CD4-positive, alpha-beta memory T cell (primary cell): ENCODE results near the gene BDH1. TPM values are rescaled to one million over a fixed set of nuclear protein-coding genes. Genes with fewer than 3 reads are reported as not detected.

Experiments used
- CTCF ChIA-PET: fragments of 350-600 bp; sonication (Branson Sonifier 250); formaldehyde crosslinking; loops from one replicate; lab custom pipeline; 2021; ENCODE audit warnings: inconsistent platforms; ENCODE audit not compliant: partially characterized antibody; lab: Charles Lee
- POLR2A ChIA-PET: fragments of 350-600 bp; sonication (Branson Sonifier 250); formaldehyde crosslinking; loops from one replicate; lab custom pipeline; 2021; ENCODE audit not compliant: partially characterized antibody; lab: Charles Lee
- DNase-seq, 5 donors: peaks; one replicate each; pipeline versions ENCODE4 v3.0.0 to v3.0.0-alpha.2; 2020 to 2022; ENCODE audit warnings: mixed read lengths in 1 of 5
- H3K27ac ChIP-seq: one replicate; pipeline ENCODE4 v1.7.0; 2013; ENCODE audit warnings: low read depth, low read length
- H3K27me3 ChIP-seq: 2 replicates; pipeline ENCODE4 v1.7.0; 2013; ENCODE audit warnings: mild to moderate bottlenecking, low read length, moderate library complexity; ENCODE audit not compliant: insufficient read depth
- H3K36me3 ChIP-seq: 2 replicates; pipeline ENCODE4 v1.7.0; 2013; ENCODE audit warnings: mild to moderate bottlenecking, low read length, moderate library complexity; ENCODE audit not compliant: insufficient read depth
- H3K4me1 ChIP-seq: 2 replicates; pipeline ENCODE4 v1.7.0; 2013; ENCODE audit warnings: mild to moderate bottlenecking, low read length, moderate library complexity; ENCODE audit not compliant: insufficient read depth
- H3K4me3 ChIP-seq, 2 donors: one replicate each; pipeline ENCODE4 v1.7.0; 2013; ENCODE audit warnings: low read length in 2 of 2, mild to moderate bottlenecking in 1 of 2
- H3K9me3 ChIP-seq, 2 donors: one replicate each; pipeline ENCODE4 v1.7.0; 2013; ENCODE audit warnings: low read length in 2 of 2, control low read depth in 1 of 2; ENCODE audit not compliant: control insufficient read depth in 1 of 2
- H3K27ac Mint-ChIP-seq, 7 donors: one replicate each; pipeline ENCODE4 v1.8.0; 2020 to 2021; ENCODE audit warnings: mixed read lengths in 7 of 7, mild to moderate bottlenecking in 6 of 7, inconsistent platforms in 3 of 7, moderate library complexity in 3 of 7
- H3K27me3 Mint-ChIP-seq, 2 donors: one replicate each; pipeline ENCODE4 v1.8.0; 2020 to 2021; ENCODE audit warnings: mixed read lengths in 2 of 2
- H3K36me3 Mint-ChIP-seq, 2 donors: one replicate each; pipeline ENCODE4 v1.8.0; 2020 to 2021; ENCODE audit warnings: mixed read lengths in 2 of 2, inconsistent platforms in 1 of 2, mild to moderate bottlenecking in 1 of 2
- H3K4me1 Mint-ChIP-seq, 4 donors: one replicate each; pipeline ENCODE4 v1.8.0; 2020 to 2021; ENCODE audit warnings: mixed read lengths in 4 of 4, mild to moderate bottlenecking in 1 of 4
- H3K4me3 Mint-ChIP-seq, 8 donors: one replicate each; pipeline ENCODE4 v1.8.0; 2020 to 2021; ENCODE audit warnings: mixed read lengths in 8 of 8, mild to moderate bottlenecking in 7 of 8, moderate library complexity in 6 of 8, inconsistent platforms in 3 of 8
- H3K9me3 Mint-ChIP-seq, 8 donors: one replicate each; pipeline ENCODE4 v1.8.0; 2020 to 2021; ENCODE audit warnings: mixed read lengths in 8 of 8, mild to moderate bottlenecking in 5 of 8, inconsistent platforms in 3 of 8, moderate library complexity in 1 of 8
- intact Hi-C: fragments of 100-400 bp; cut with micrococcal nuclease; formaldehyde crosslinking; loops from one replicate; pipeline ENCODE4 v1.15.1; 2023
- polyA plus RNA-seq, 2 donors: library from polyadenylated mRNA; unstranded; fragments of 300-500 nt; fragmentation: Illumina TruSeq; gene quantifications; one replicate each; pipeline ENCODE4 v1.2.3, GENCODE V29; 2021
- total RNA-seq, 2 experiments: library from RNA; stranded (reverse); gene quantifications; one replicate each; pipeline ENCODE4 v1.2.3, GENCODE V29; 2021

BDH1 gene
- total and polyA plus RNA-seq, 4 experiments from 2014 or later = 22.3 to 61.1 (median 43.1) TPM

DNA sequence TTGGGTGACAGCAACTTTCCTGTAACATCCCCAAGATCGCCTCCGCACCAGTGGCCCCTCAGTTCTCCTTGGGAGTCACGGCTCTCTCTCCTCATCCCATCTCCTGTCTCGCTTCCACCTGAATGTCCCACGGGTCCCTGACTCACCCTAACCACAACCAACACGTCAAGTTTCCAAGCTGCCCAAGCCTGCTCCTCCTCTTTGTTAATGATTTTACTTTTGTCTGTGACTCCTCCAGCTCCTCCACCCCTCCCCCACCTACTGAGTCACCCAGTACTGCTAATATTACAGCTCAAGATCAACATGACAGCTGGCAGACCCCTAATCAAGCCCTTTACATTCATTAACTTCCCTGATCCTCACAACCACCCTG lies 39.3 kb downstream of the BDH1 start:
- intact Hi-C loops = no loop called here
- H3K4me3 Mint-ChIP-seq = peak overlapping the region in 1 of 8 donors; percentile 12

DNA sequence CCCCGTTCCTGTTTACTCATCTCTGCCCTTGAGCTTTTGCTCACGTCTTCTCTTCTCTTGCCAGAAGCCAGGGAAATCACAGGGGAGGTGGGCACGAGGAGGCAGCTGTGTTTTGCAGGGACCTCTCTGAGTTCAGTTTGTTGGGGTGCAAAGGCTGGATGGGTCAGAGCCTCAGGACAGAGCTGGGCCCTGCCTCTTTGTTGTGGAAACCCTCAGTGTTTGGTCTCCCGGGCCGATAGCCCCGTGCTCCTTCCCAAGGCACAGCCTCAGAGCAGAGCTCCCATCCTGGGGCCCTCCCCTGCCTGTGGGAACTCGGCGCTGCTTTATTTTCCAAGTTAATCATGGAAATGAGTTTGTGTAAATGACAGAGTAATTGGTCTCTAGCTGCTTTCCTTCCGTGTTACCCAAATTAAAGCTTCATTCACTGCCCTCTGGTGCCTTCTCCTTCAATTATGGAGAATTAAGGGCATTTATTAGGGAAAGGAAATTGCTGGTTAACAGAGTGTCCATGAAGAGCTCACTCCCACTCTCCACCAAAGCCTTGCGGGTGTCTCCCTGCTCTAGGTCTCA lies 40.9 kb downstream of the BDH1 start:
- H3K4me1 ChIP-seq = peaks cover 11% of the 10 kb centered on the region
- intact Hi-C loops = no loop called here

More for the DNA sequence above, 39.3 kb downstream of the BDH1 start:
- Histone ChIP-seq H3K36me3 (peaks cover 8% of the 10 kb centered on the region), H3K9me3 (no peaks in the 10 kb centered on the region), H3K27ac (no peak overlapping the region), H3K4me3 (no peak overlapping the region), H3K4me1 (peaks cover 6% of the 10 kb centered on the region), H3K27me3 (no peaks in the 10 kb centered on the region)
- Mint-ChIP-seq H3K9me3 (peaks cover 0 to 6% (median 1%) of the 10 kb centered on the region in 8 donors), H3K27ac (peak overlapping the region in 5 of 7 donors; percentile 24 to 87 (median 39)), H3K36me3 (peaks cover 43 to 46% of the 10 kb centered on the region in 2 donors), H3K27me3 (no peaks in the 10 kb centered on the region), H3K4me1 (peaks cover 3 to 13% (median 12%) of the 10 kb centered on the region in 4 donors)
- ChIA-PET CTCF (interaction anchor here (0.7 kb wide), 1 partner anchor 34 kb away, joined by 3 read pairs; no protein-coding TSS in a partner anchor), POLR2A (interaction anchor here (1.0 kb wide), 1 partner anchor 40 kb away, joined by 3 read pairs; no protein-coding TSS in a partner anchor)
- DNase-seq = peak in 1 of 5 donors; percentile 62

GRCh38 chr3:197513953-197514785 lies 41.6 kb downstream of the BDH1 start:
- no peaks in the 10 kb centered on the region for H3K9me3 ChIP-seq
- peaks cover 15% of the 10 kb centered on the region for H3K4me1 ChIP-seq
- peak overlapping the region in 3 of 7 donors; percentile 13 to 74 (median 22) for H3K27ac Mint-ChIP-seq
- peaks cover 0 to 4% (median under 1%) of the 10 kb centered on the region in 8 donors for H3K9me3 Mint-ChIP-seq
- no peaks in the 10 kb centered on the region for H3K27me3 Mint-ChIP-seq
- H3K36me3 ChIP-seq = peaks cover 8% of the 10 kb centered on the region
- ChIA-PET CTCF (interaction anchor here (1.2 to 7.7 kb wide), 4 partner anchors 9 to 257 kb away, joined by 3 to 69 read pairs (median 4); no protein-coding TSS in a partner anchor), POLR2A (no interaction called here)
- peaks cover 4 to 21% (median 12%) of the 10 kb centered on the region in 4 donors for H3K4me1 Mint-ChIP-seq
- H3K27me3 ChIP-seq = no peaks in the 10 kb centered on the region
- DNase-seq = no peak
- H3K36me3 Mint-ChIP-seq = peaks cover 38 to 40% of the 10 kb centered on the region in 2 donors
- no peak overlapping the region for H3K27ac ChIP-seq
- H3K4me3 ChIP-seq = no peak overlapping the region
- intact Hi-C loops = no loop called here
- no peak overlapping the region for H3K4me3 Mint-ChIP-seq

More for the DNA sequence above, 40.9 kb downstream of the BDH1 start:
- H3K4me3 ChIP-seq = no peak overlapping the region
- Mint-ChIP-seq H3K27ac (peak overlapping the region in 3 of 7 donors; percentile 13 to 68 (median 28)), H3K4me3 (no peak overlapping the region), H3K4me1 (peaks cover 4 to 22% (median 11%) of the 10 kb centered on the region in 4 donors), H3K27me3 (no peaks in the 10 kb centered on the region), H3K36me3 (peaks cover 39 to 41% of the 10 kb centered on the region in 2 donors), H3K9me3 (peaks cover 0 to 6% (median 1%) of the 10 kb centered on the region in 8 donors)
- H3K27ac ChIP-seq = no peak overlapping the region
- H3K9me3 ChIP-seq = no peaks in the 10 kb centered on the region
- CTCF ChIA-PET = interaction anchor here (1.2 to 1.5 kb wide), 3 partner anchors 10 to 258 kb away, joined by 3 to 5 read pairs (median 4); no protein-coding TSS in a partner anchor
- H3K36me3 ChIP-seq = peaks cover 8% of the 10 kb centered on the region
- DNase-seq = no peak
- no peaks in the 10 kb centered on the region for H3K27me3 ChIP-seq
- POLR2A ChIA-PET = no interaction called here

DNA sequence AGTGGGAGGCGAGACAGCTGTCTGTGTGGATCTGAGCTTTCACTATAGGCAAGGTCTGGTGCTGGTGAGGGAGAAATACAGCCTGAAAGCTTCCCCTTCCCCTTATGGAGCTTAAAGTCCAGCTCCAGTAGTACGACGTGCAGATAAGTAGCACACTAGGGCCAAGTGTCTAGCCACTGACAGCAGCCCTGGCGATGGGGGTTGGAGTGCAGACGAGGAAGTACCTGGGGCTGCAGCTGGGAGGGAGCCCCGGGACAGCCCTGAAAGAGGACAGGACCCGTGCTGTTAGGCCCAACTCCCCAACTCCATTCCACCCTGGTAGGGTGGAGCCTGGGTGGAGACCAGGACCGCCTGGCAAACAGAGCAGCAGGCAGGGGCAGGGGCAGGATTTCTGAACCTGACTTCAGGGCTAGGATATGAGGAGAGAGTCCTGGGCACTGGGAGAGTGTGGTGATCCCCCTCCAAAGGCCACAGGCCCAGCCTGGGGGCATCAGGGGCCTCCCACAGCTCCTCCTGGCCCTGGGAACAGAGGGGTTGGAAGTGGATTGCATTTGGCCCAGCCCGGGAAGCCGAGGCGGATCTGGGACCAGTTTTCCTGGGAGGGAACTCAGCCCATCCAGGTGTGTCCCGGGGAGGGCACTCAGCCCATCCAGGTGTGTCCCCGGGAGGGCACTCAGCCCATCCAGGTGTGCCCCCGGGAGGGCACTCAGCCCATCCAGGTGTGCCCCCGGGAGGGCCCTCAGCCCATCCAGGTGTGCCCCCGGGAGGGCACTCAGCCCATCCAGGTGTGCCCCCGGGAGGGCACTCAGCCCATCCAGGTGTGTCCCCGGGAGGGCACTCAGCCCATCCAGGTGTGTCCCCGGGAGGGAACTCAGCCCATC lies 42.8 kb downstream of the BDH1 start:
- Histone ChIP-seq H3K4me3 (no peak overlapping the region), H3K4me1 (peaks cover 15% of the 10 kb centered on the region), H3K27ac (no peak overlapping the region), H3K36me3 (peaks cover 8% of the 10 kb centered on the region), H3K9me3 (no peaks in the 10 kb centered on the region), H3K27me3 (no peaks in the 10 kb centered on the region)
- H3K9me3 Mint-ChIP-seq = peaks cover 0 to 3% (median 0%) of the 10 kb centered on the region in 8 donors
- H3K4me1 Mint-ChIP-seq = peaks cover 2 to 17% (median 9%) of the 10 kb centered on the region in 4 donors
- CTCF ChIA-PET = interaction anchor here (1.0 to 7.7 kb wide), 4 partner anchors 8 to 290 kb away, joined by 3 to 69 read pairs (median 4); no protein-coding TSS in a partner anchor
- peak overlapping the region in 1 of 7 donors; percentile 41 for H3K27ac Mint-ChIP-seq
- no peak overlapping the region for H3K4me3 Mint-ChIP-seq
- no peaks in the 10 kb centered on the region for H3K27me3 Mint-ChIP-seq
- H3K36me3 Mint-ChIP-seq = peaks cover 33 to 40% of the 10 kb centered on the region in 2 donors
- POLR2A ChIA-PET = no interaction called here
- no peak for DNase-seq
- intact Hi-C loops = no loop called here

- peak overlapping the region in 1 of 7 donors; percentile 22 for H3K27ac Mint-ChIP-seq
- peaks cover 33 to 40% of the 10 kb centered on the region in 2 donors for H3K36me3 Mint-ChIP-seq
- peaks cover 0 to 3% (median 0%) of the 10 kb centered on the region in 8 donors for H3K9me3 Mint-ChIP-seq
Observed at GRCh38 chr3:197511853-197512635, 43.7 kb downstream of the BDH1 start.

DNA sequence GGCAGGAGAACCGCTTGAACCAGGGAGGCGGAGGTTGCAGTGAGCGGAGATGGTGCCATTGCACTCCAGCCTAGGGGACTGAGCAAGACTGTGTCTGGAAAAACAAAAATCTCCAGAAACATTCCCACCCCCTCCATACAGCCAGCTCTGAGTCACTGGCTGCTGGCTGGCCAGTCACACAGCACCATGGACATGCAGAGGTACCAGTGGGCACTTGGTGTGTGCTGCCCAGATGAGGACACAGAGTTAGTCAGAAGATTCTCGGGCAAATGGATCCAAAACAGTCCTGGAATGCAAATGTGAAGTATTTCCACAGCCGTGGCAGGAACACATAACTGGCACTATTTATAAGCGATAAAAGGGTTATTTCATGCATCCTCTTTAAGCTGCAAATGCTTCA lies 44.6 kb downstream of the BDH1 start:
- CTCF ChIA-PET = interaction anchor here (1.1 to 7.7 kb wide), 3 partner anchors 10 to 254 kb away, joined by 3 to 69 read pairs (median 7); no protein-coding TSS in a partner anchor
- Mint-ChIP-seq H3K27me3 (no peaks in the 10 kb centered on the region), H3K36me3 (peaks cover 30 to 36% of the 10 kb centered on the region in 2 donors), H3K9me3 (peaks cover 0 to 3% (median 0%) of the 10 kb centered on the region in 8 donors), H3K27ac (no peak overlapping the region), H3K4me1 (peaks cover 0 to 9% (median 3%) of the 10 kb centered on the region in 4 donors), H3K4me3 (no peak overlapping the region)
- POLR2A ChIA-PET = no interaction called here
- Histone ChIP-seq H3K36me3 (peaks cover 8% of the 10 kb centered on the region), H3K4me3 (no peak overlapping the region), H3K9me3 (no peaks in the 10 kb centered on the region), H3K27ac (no peak overlapping the region), H3K4me1 (peaks cover 8% of the 10 kb centered on the region), H3K27me3 (no peaks in the 10 kb centered on the region)
- no peak for DNase-seq
- intact Hi-C loops = loop anchor here (2.0 kb wide), 1 partner anchor 508 kb away; no protein-coding TSS in a partner anchor

More at GRCh38 chr3:197511853-197512635, 43.7 kb downstream of the BDH1 start:
- ChIA-PET CTCF (interaction anchor here (1.0 to 7.7 kb wide), 3 partner anchors 251 to 289 kb away, joined by 3 to 69 read pairs (median 4); no protein-coding TSS in a partner anchor), POLR2A (no interaction called here)
- Histone ChIP-seq H3K4me3 (no peak overlapping the region), H3K9me3 (no peaks in the 10 kb centered on the region), H3K36me3 (peaks cover 8% of the 10 kb centered on the region), H3K4me1 (peaks cover 13% of the 10 kb centered on the region), H3K27me3 (no peaks in the 10 kb centered on the region), H3K27ac (no peak overlapping the region)
- no peak overlapping the region for H3K4me3 Mint-ChIP-seq
- H3K27me3 Mint-ChIP-seq = no peaks in the 10 kb centered on the region
- DNase-seq = no peak
- intact Hi-C loops = loop anchor here (2.0 kb wide), 1 partner anchor 509 kb away; no protein-coding TSS in a partner anchor
- H3K4me1 Mint-ChIP-seq = peaks cover 2 to 15% (median 8%) of the 10 kb centered on the region in 4 donors
